GM19463 (cell line): Measurements from ENCODE around the gene AHCYL2.
"Not testable (repeated sequence)": the region's sequence is repeated elsewhere in the genome, so short reads cannot be mapped to it uniquely, and the experiment has no call there.

ENCODE experiments used
- ATAC-seq: cut with Tn5 transposase; IDR thresholded peaks from one replicate; pipeline ENCODE4 v1.9.1; 2021; ENCODE audit warnings: mild to moderate bottlenecking, moderate library complexity; ENCODE audit not compliant: unreplicated experiment

AHCYL2 gene

DNA sequence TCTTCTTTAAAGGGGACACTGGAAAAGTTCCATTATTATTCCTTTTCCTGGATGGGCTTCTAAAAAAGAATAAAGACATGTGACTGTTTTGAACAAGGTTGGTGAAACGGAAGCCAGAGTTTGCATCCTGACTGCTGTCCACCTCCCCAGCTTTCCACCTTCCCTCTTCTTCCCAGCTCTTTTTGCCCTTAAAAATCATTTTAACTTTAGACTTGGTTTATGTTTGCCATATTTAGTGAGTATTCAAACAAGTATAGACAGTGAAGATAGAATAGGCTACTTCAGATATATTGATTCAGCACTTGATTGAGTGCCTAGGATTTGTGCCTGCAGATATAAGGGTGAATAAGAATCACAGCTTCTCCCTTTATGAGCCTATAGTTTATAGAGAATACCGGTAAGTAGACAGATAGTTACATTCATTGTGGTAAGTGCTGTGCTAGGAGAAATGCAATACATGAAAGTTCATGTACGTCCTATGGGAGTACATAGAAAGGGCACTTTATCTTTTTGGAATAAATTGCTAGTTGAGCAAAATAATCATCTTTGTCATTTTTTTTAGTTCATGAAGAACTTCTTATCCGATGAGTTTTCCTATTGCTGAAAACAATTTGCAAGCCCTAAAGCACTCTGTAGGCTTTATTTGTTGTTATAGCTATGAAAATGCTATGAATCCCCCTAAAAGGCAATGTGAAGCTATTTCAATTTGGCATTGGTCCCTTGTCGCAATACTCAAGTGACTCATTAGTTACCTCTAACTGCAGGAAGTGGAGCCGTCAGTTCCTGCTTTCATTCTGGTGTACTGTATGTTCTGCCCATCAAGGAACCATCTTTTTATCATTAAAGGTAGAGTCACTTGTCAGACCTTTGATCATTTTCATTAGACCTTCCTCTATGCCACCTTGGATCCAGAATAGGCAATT, 152.2 kb downstream of the AHCYL2 start:
- ATAC-seq: no peak

DNA sequence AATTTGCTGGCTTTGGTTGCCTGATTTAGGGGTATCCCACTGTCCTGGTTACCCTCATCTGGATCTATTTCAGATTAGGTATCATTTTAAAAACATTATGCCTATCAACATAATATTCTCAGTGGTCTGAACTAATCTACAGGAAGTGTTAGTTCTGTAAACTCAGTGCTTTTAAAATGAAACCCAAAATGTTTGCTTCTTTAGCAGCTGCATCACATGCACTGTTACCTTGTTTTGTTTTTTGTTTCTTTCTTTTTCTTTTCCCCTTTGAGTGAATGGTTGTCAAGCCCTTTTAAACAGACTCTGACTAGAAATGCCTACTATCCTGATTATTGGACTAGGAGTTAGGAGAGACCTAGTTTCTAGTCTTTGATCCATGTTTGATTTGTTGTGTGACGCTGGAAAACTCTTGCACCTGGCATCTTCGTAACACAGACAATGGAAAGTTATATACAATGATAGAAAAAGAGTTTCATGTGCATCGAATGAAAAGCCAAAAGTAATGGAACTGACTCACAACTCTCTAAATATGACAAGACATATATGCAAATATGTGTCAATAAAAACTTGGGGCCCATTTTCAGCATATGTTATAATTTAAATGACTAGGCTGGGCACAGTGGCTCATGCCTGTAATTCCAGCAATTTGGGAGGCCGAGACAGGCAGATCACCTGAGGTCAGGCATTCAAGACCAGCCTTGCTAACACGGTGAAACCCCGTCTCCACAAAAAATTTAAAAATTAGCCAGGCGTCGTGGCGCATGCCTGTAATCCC, 157.1 kb downstream of the AHCYL2 start:
- ATAC-seq: no peak

DNA sequence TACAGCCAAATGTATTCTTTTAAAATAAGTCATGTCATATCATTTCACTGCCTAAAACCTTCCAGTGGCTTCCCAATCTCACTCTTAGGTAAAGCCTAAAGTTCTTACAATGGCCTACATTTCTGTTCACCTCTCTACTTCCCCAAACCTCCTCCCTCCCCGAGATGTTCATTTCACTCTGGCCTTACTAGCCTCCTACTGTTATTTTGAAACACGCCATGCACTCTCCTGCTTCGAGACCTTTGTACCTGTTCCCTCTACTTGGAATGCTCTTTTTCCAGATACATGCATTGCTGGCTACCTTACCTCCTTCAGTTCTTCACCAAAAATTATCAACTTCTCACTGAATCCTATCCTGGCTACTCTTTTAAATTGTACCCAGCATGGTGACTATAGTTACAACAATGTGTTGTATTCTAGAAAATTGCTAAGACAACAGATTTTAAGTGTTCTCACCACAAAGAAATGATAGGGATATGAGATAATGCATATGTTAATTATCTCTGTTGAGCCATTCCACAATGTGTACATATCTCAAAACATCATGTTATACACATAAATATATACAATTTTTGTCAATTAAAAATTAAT, 158.8 kb downstream of the AHCYL2 start:
- ATAC-seq: no peak

DNA sequence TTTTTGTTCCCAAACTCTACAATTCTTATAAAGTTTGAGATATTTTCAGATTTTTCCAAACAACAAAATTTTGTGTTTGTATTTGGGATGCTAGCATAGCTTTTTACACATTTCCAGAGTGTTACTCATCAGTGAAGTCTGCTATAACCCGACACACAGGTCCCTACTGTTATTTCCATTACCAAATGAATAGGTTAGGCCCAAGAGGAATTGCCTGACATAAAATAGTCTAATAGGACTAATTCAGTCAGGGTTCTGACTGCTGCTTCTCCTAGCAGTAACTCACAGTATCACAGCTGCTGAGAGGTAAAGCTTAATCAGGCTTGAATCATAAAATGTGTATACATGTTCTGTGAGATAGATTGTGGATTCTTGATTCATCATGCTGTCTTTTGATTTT, 160.3 kb downstream of the AHCYL2 start:
- ATAC-seq: no peak

DNA sequence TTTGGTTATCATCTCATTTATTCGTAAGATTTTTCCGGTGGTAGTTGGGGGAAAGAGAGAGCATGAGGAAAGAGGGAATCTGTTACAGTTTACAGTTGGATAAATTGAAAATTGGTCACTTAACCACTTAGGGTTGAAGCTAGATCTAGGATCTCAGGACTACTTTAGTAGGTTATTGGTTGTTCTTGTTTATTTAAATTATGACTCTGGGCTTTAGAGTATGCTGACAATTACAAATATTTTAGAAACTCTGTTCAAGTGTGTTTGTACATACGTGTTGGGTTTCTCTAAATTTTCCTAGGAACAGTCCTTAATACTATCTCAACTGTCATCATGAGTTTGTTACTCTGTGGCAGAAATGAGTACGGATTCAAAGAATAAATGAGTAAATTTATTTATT, 160.8 kb downstream of the AHCYL2 start:
- no peak for ATAC-seq

DNA sequence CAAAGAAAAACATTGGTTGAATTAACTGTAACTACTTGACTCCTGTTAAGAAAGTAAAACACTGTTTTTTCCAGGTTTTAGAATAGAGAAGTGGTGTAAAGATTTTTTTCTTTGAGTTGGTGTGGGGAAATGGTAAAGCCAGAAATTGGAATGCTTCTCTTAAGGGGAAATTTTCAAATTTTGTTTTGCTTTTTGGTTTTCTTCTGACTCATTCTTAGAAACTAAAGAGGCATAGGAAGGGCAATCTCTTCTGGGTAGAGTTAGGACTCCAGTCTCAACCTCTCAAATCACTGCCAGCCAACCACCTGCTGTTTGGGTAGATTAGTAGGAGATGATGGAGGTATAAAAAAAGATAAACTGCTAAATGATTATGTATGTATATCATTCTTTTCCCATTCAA, 161.7 kb downstream of the AHCYL2 start:
- ATAC-seq: no peak

DNA sequence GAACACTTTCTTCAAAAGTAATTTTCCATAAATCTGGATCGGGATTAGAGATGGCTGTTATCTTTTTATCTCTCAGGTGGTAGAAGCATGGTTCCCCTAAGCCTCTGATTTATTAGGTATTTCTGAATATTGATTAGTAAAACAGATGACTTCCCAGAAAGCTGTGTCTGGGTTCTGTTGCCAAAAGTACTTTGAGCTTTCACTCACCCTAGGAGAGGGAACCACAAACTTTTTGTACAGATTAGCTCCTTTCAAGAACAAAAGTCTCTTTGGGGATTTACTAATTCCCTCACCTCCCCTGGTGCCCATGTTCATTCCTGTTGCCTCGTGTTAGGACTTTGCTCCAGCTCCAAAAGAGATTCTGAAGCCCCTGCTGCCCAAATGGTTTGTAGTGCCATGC, 162.7 kb downstream of the AHCYL2 start:
- ATAC-seq: no peak

DNA sequence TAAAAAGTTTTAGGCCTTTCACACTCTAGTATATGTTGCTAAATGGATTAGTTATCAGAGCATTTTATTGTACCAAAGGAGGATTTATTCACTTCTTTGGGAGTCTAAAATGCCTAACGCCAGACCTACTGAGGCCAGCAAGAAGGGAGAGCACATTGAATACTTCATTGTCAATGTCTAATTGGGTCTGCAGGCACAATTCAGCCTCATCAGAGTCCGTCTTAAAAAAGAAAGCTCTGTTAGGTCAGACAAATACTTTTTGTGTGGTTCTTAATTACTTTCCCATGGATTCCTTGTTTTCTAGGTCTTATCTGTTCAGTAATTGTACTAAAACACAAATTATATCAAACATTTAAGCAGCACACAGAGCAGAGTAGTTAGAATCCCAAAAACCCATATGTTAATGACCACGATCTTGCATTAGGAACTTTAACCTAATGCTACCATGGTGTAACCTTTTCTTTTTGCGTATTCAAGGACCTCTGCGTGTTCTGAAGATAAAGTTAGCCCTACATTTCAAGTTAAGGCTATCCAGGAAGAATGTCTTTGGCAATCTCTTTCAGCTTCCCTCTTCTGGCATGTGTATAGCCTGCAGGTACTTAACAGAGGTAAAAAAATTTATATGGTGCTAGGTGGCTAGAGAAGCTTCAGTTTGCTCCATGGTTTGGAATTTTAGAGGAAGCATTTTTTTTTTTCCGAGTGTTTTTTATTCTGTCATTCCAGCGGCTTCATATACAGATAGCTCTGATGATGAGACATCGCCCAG, 163.7 kb downstream of the AHCYL2 start:
- no peak for ATAC-seq

DNA sequence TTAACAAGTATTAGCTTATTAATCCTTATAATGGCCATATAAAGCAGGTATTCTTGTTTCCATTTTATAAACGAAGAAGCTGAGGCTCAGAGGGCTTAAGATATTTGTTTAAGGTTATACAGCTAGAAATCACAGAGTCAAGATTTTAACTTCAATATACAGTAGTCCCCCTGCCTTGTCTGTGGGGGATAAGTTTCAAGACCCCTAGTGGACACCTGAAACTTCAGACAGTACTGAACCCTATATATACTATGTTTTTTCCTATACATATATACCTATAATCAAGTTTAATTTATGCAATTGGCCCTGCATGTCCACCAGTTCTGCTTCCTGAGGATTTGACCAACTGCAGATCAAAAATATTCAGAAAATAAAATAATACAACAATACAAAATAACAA, 165.0 kb downstream of the AHCYL2 start:
- no peak for ATAC-seq

DNA sequence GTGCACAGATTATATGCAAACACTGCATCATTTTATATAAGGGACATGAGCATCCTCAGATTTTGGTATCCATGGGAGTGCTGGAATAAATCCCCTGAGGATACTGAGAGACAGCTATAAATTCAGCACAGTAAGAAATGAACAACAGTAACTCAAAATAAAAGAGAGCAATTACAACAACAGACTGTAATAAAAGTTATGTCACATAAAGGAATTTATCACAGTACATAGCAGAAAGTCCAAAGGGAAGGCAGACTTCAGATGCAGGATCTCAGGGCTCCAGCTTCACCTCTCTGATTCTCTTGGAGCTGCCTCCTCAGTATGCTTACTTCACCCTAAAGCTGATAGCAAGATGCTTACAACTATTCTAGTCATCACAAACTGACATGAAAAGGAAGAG, 165.5 kb downstream of the AHCYL2 start:
- no peak for ATAC-seq

DNA sequence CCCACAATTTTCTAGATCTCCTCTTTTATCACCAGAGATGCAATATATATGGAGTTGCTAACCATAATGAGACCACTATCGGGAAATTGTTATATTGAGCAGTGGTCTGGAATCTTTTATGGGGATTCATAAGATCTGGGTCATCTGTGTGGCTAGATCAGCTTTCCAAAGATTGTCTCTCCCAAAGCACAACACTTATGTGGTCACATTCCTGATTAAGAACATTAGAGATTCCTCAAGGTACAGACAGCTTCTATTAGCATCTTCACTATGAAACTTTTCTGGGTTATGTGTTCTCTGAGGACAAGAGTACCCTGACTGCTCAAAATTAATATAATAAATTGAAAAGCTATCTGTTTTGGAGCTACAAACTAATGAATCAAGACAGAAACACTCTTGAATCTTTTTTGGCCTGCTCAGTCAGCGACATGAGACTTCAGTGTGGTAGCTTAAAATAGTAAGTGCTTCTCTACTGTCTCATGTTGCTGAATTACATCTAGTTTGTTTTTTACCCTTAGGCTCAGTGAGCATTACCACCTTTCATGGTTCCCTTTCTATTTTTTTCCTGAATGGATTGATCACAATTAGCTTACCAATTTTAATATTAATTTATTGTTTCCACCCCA, 166.8 kb downstream of the AHCYL2 start:
- ATAC-seq: no peak

DNA sequence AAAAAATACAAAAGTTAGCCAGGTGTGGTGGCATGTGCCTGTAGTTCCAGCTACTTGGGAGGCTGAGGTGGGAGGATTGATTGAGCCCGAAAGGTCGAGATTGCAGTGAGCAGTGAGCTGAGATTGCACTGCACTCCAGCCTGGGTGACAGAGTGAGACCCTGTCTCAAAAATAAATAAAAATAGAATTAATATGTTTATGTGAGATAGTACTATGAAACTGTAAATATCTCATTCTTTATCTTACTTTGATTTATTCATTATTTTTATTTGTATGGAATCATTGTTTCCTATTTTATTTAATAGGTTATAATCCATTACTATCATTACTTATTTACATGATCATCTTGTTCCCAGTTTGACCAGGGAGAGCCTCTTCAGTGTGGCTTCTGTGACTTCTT, 168.4 kb downstream of the AHCYL2 start:
- no peak for ATAC-seq

DNA sequence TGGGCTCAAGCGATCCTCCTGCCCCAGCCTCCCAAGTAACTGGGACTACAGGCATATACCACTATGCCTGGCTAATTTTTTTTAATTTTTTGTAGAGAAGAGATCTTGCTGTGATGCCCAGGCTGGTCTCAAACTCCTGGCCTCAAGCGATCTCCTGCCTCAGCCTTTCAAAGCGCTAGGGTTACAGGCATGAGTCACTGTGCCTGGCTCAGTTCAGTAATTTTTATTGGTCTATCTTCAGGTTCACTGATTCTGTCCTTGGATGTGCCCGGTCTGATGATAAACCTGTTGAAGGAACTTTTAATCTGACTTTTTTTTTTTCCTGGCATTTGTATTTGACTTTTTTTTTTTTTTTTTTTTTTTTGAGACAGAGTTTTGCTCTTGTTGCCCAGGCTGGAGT, 169.3 kb downstream of the AHCYL2 start:
- no peak for ATAC-seq

DNA sequence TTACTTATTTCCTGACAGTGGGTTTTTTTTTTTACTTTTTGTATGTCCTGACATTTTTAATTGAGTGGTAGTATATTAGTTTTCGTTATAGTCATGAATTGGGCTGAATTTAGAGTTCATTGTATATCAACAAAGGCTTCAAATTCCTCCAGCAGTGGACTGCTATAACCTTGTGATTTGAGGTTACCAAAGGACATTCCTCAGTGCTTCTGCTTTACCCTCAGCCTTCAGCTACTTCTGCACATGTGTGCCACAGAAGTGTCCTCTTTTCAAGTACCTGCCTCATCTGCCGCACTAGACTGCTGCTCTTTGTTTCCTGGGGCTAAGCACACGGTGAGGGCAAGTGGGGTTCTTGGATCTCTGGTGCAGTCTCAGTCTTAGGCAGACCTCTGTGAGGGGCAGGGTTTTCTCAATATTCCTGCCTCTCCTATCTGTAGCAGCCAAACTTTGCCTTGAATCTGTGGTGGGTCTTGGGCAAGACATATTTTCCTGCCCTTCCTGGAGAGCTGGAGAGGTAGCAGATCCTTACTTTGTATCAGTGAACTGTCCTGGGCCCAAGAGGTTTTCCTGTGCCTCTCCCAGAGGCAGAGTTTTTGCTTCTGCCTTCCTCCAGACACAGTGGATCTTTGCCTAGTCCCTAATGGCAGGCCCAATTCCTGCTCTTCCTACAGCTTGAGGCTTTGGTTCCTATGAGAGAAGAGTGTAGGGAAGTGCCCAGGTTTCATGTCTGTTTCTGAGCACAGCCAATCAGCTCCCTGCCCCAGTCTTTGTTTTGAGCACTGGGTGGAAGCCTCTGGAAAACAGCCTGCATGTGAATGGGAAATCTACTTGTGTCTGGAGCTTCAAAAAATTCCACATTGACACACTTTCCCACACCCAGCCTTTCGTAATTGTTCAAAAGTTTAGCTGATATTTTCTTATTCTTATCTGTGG, 170.4 kb downstream of the AHCYL2 start:
- no peak for ATAC-seq

DNA sequence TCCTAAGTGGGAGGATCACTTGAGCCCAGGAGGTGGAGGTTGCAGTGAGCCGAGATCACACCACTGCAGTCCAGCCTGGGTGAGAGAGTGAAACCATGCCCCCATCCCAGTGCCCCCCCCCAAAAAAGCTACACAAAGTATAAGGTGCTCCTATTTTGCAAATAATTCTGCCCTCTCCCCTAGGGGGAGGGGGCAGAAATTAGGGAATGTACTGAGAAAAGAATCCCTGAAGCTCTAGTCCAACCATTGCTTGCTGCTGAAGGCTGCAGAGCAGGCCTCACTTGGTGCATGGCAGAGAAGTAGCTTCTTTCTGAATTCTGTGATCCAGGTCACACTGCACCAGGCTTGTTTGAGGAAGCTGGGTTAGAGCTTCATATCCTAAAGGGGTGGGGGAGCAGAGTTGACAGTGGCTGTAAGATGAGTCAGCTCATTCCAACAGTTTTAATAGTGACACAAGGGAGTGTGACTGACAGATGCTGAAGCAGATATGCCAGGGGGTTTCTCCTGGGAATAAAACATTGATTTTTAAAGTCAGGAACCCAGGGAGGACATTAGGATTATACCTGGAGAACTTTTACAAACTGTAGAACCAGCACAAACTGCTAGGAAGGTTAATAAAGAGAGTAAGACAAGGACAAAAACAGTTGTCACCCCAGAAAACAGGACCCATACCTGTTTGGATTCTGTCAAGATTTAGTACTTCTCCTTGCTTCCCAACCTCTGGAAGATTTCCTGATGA, 176.6 kb downstream of the AHCYL2 start:
- no peak for ATAC-seq

DNA sequence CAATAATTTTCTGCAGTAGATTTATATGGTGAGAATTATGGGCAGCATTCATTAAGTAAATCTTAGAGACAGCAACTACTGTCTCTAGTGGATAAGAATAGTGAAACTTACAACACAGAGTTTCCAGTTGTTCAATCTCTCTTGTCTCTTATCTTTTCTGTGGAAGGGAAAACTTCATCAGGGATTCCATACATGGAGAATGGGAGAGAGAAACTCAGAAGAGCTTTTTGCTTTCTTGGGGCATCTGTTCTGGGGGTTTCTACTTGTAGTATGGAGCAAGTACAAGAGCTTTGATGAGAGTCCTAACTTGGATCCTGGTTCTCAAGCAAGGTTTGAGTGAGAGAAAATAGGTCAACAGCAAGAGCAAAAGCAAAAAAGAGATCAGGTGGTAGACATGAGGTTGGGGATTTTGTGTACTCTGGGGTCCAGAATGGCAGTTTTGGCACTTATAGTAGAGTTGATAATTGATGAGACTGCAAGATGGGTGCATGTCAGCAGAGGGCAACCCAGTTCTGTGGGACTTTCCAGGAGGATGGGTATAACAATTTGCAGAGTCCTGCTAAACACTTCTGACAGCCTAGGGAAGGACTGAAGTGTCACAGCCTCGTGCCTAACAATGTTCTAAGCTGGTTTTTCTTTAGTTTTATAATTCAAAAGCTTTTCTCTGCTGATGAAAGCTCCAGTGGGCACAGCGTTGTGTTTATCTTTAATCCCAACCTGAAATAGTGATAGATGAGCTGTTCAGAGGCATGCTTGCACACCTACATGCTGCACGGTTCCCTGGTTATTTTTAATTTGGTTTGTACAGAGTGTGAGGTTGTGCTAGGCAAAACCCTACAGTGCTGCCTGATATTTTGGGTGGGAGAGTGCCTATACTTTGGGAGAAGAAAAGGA, 177.4 kb downstream of the AHCYL2 start:
- peak; percentile 81 for ATAC-seq

DNA sequence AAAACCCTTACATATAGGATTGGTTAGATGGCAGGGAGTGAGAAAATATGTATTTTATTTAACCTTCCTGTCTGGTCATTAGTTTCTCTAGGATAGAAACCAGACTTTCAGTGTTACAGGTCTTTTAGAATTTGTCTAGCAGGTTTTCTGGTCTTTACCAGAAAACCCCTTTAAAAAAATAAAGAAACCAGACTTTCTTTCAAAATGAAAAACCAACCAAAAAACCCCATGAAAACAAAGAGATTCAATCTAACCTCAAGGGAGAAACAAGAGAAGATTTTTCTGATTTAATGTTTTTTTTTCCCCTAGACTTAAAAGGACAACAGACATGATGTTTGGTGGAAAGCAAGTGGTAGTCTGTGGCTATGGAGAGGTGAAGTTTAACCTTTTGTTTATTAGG, 180.7 kb downstream of the AHCYL2 start:
- no peak for ATAC-seq

DNA sequence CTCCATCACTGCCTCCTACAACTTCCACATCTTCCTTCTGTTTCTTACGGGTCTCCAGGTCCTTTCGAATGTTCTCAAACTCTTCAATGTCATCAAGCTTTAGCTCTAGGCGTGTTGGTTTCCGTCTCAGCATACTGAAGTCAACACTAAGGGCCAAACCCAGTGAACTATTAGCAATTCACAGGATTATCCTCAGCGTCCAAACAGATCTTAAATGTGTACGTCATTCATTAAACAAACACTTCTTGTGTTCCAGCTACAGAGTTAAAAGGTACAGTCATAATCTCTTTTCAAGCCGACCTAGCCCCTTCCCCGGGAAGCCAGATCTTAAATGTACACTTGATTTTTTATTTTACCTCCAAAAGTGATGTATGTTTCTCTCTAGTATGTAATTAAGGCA, 185.4 kb downstream of the AHCYL2 start:
- not testable (repeated sequence) for ATAC-seq
